C4-2B (cell line): Measurements from ENCODE around the gene FOXD4L6.
"Not testable (repeated sequence)": the region's sequence is repeated elsewhere in the genome, so short reads cannot be mapped to it uniquely, and the experiment has no call there.

Source experiments
- H3K27ac ChIP-seq: fragments of 450-650 bp; 2 replicates; pipeline ENCODE4 v1.5.1; 2017

Gene FOXD4L6

DNA sequence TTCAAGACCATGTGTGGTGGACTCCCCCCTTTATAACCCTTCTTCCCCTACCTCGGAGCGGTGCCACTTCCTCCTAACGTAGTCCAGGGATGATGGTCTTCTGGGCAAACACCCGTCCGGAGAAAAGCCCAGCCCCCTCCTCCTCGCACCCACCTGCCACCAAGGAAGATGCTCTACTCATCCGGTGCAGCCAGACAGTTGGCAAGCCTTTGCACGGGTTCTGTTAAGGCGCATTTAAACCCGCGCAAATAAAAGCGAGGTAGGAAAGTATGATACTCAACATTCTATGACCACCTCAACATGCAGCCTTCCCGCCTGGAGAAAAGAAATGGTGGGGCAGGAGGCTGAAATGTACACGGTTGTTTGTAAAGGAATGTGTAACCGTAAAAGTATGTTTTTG is at the start of gene FOXD4L6:
Gene FOXD4L6, minus strand, starts transcription at position 101 of the 400 bp plus-strand sequence. CDS start 298 bp downstream, outside the sequence.
- not testable (repeated sequence) for H3K27ac ChIP-seq

DNA sequence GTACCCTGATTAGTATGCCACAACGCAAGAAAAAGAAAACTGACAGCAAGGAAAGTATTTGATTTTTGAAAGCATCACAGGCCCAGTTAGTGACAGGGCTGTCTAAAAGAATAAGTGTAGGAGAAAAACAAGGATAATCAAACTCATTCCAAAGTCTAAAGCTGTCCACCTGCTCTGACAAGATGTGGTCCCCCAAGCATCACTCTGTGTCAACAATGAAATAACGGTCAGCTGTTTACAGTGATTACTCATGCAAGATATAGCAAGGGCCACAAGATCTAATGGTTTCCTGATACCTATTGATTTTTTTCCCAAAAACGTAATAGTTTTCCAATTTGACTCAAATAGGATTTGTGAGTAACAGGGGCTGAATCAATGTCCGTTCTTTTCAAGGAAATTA is 46.5 kb upstream of the FOXD4L6 start:
- H3K27ac ChIP-seq = not testable (repeated sequence)

DNA sequence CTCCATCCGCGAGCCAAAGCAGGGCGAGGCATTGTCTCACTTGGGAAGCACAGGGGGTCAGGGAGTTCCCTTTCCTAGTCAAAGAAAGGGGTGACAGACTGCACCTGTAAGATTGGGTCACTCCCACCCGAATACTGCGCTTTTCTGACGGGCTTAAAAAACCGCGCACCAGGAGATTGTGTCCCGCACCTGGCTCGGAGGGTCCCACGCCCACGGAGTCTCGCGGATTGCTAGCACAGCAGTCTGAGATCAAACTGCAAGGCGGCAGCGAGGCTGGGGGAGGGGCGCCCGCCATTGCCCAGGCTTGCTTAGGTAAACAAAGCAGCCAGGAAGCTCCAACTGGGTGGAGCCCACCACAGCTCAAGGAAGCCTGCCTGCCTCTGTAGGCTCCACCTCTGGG is 21.6 kb upstream of the FOXD4L6 start:
- H3K27ac ChIP-seq = not testable (repeated sequence)

DNA sequence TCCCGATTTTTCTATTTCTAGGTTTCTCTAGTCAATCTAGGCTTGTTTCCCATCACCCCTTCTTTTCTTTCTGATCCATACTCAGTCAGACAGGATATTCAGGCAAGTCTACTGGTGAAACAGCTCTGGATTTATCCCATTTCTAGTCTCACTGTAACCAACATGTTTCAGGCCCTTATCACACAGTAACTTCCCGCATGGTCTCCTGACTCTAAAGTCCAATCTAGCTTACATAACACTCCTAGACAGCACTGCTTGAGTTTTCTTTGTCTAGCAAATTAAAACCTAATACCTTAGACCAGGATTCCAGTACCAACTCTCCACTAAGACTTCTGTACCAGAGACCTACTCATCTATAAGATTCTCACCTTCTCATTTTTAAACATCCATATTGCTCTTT is 13.4 kb upstream of the FOXD4L6 start:
- H3K27ac ChIP-seq = not testable (repeated sequence)

DNA sequence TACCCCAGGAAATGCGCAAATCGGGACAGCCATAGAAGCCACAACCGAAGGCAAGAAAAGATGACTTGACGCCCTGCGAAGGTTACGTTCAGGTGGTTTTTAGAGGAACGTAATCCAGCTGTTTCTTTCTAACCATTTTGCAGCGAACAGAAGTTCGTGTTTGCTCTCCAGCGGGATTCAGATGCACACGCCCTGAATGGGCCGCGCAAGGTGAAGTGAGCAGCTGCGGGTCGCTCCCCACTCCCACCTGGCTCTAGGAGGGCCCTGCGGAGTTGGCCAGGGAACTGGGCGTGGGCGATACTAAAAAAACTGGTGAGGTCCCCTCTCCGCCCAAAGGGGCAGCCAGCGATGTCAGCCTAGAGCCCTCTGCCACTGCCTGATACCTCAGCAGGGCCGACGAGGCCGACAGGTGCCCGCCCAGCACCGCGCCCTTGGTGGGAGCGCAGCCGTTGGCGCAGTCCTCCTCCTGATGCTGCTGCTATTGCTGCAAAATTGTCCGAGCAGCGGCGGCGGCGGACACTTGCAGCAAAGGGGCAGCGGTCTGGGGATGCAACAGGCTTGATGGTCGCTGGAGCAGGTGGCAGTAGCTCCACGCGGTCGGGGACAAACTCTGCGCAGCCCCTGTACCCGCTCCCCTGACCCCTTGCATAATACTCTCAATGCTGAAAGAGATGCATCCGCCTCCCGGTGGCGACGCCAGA is 1.6 kb downstream of the FOXD4L6 start:
- H3K27ac ChIP-seq = not testable (repeated sequence)

DNA sequence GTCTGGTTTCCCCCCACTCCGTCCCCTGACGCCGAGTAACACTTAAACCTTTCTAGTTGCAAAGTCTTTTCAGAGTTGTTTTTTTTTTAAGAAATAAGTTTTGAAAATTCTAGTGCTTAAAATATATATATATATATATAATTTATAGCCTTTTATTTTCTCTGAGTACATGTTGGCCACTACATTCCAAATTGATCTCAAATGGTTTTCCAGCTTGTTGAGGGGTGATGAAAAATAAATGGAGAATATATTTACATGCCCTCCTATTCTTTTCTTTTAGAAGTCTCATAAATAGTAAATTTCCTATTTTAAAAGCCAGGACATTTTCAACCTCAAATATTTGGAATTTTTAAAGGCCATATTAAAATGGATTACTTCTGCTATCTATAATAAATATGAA is 2.5 kb downstream of the FOXD4L6 start:
- not testable (repeated sequence) for H3K27ac ChIP-seq

DNA sequence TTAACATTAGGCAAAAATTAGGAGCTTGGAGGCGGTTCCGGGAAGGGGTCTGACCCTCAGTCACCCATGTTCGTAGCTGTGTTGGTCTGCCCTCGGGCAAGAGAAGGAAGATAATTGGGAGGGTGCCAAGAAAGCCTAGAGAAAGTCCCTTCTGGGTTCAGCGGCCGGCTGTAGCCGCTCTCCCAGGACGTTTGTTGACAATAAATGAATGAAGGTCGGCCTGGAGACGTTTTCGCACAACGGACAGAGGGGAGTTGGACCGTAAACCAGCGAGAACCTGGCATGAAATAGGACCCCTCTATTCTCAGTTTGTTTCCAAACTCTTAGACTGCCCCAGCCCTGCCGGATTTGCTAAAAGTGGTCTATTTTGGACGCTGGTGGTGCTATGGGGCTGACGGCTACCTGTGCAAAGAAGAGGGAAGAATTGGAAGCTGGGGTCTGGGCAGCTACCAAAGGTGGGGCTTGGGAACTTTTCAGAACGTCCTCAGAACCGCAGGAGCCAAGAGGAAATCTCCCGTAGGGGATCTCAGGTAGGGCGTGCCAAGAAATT is 3.3 kb downstream of the FOXD4L6 start:
- H3K27ac ChIP-seq = not testable (repeated sequence)

DNA sequence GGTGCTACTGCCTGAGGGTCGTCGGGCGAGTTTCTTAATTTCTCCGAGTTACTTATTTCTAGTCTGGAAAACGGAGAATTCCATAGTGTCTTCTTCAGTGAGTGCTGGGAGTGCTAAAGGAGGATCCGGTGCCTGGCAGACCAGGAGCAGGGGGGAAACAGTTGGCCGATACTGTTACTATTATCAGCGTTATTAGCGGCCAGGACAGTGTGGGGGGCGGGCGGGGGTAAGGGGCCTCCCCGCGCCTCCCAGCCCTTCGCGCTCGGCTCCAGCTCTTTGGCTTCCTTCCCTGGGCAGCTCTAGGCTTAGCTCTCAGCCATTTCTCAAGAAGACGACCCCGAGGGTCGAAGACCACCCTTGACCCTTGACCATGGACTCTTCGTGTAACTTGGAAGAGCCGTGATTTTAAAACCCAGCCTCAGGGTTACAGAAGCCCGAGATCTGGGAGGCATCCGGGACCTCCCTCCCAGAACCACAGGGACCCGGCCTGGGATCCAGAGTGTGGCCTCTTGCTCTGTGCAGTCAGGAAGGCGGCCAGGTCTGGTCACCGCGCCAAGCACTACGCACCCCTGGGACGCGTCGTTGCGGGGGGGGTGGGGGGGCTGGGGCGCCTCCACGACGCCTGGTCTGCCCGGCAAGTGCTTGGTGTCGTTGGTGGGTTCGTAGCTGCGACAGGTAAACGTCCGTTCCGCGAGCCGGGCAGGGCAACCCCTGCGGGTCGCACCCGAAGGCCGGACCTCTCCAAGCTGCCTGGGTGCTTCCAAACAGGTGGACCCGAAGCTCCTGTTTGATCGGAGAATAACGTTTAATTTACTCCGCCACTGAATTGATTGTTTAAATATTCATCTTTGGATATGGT is 4.0 kb downstream of the FOXD4L6 start:
- not testable (repeated sequence) for H3K27ac ChIP-seq

DNA sequence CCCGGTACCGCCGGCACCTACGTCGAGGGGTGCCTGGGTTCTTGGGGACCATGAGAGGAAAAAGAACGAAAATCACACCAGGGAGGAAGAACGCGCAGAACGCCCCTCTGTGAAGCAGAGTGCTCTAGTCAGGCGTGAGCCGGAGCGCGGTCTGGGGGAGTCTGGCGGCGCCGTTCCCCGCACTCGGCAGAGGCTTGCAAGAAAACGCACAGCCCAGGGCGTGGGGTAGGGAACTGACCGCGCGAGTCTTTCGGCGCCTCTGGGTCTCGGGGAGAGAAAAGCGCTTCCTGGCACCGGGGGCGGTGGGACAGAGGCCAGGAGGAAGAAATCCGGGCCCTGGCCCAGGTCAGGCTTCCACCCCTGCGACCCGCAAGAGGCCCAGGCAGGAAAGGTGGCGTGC is 4.7 kb downstream of the FOXD4L6 start:
- not testable (repeated sequence) for H3K27ac ChIP-seq

DNA sequence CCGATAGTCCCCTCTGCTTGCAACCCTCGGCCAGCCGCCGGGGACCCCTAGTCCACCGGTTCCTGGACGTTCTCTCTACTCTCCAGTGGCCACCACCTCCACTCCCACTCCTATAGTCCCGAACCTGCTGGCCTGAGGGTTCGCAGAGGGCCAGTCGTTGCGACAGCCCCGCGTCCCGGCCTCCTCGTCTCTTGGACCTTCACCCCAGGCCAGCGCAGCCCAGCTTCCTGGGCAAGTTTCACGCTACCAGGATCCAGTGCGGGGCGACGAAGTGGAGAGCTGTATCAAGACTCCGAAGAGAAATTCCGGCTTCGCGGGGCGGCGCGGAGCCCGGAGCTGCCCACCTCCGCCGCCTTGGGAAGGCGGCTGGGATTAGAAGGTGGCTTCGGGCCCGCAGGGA is 5.1 kb downstream of the FOXD4L6 start:
- H3K27ac ChIP-seq = not testable (repeated sequence)

DNA sequence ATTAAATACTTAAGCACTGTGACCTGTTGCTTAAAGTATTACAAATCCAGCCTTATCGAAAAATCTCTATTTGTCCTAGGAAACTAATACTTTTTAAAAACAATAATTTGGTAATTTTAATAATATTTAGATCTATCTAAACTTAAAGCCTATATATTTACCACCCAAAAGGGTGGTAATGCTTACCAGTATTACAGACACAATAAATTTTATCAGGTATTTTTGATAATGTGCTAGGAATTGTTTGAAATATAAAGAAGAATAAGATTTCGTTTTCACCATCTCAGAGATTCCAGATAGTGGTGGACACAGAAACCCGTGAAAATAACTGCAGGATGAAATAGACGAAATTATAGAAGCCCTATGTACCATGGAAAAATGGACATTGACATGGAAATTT is 7.8 kb downstream of the FOXD4L6 start:
- not testable (repeated sequence) for H3K27ac ChIP-seq

DNA sequence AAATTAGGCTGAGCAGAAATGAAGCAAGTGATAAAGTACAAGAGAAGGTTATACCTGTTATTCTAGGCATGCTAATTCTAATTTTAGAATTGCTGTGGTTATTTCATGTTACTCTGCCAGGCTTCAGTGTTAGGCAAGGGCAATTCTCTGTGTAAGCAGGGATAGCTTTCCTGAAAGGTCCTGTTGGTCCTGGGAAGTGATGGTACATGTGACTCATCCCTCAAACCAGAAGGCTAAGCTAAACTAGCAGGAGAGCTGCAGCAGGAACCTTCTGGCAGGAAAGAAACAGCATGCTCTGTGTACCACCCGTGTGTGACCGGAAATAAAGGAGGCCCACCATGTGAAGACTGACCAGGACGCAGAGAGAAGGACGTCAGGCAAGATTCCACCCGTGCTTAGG is 8.8 kb downstream of the FOXD4L6 start:
- H3K27ac ChIP-seq = not testable (repeated sequence)

DNA sequence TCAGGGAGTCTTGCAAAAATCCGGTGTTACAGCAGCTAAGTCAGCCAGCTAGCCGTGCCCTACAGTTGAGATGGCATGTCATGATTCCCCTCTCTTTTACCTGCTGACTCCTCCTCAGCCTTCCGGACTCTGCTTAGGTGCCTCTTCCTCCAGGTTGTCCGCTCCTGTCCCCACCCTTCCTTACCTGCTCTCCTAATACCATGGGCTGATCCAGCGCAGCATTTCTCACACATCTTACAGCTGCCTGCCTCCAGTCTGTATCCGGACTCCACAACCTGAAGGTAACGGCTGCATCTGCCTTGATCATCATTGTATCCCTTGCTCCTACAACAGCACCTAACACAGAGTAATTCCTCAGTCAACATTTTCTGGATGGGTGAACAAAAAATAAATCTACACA is 9.2 kb downstream of the FOXD4L6 start:
- not testable (repeated sequence) for H3K27ac ChIP-seq

DNA sequence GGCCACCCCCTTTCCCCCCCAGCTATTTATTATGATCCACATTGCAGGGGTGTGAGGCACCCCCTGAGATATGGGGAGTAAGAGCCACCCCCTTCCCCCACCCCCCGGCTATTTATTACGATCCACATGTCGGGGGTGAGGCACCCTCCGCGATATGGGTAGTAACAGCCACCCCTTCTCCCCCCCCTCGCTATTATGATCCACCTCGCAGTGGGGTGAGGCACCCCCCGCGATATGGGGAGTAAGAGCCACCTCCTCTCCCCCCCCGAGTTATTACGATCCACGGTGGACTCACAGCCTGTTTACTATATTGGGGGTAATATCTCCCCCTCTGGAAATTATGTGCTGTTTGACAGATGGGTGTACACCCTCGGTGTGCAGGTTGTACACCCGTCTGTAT is 15.1 kb downstream of the FOXD4L6 start:
- not testable (repeated sequence) for H3K27ac ChIP-seq

DNA sequence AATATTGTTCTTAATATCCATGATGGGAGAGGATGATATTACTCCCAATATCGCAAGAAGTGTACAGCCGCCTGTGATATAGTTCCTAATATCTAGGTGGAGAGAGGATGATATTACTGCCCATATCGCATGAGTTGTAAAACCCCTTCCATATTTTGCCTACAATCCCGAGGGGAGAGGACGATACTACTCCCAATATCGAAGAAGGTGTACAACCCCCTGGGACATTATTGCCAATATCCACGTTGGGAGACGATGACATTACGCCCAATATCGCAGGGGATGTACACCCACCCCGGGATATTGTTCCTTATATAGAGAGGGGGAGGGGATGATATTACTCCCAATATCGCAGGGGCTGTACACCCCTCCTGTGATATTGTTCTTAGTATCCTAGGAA is 17.1 kb downstream of the FOXD4L6 start:
- H3K27ac ChIP-seq = not testable (repeated sequence)

DNA sequence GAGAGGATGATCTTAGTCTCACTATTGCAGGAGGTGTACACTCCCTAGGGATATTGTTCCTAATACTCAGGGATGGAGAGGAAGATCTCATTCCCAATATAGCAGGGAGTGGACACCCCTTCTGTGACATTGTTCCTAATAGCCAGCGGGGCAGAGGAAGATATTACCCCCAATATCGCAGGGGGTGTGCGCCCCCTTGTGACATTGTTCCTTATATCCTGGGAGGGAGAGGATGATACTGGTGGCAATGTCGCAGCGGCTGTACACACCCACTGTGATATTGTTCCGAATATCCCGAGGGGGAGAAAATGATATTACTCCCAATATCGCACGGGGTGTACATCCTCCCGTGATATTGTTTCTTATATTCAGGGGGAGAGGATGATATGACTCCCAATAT is 17.6 kb downstream of the FOXD4L6 start:
- not testable (repeated sequence) for H3K27ac ChIP-seq

DNA sequence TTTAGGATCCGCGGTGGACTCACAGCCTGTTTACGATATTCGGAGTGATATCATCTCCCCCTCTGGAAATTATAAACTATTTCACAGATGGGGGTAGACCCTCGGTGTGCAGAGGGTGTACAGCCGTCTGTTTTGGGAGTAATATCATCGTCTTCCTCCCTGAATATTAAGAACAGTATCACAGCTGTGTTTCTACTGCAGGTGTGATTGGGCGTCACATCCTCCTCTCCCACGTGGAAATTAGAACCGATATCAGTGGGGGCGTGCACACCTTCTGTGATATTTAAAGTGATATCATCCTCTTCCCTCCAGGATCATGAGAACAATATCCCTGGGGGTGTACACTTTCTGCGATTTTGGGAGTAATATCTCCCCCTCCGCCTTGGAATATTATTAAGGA is 19.2 kb downstream of the FOXD4L6 start:
- H3K27ac ChIP-seq = not testable (repeated sequence)

DNA sequence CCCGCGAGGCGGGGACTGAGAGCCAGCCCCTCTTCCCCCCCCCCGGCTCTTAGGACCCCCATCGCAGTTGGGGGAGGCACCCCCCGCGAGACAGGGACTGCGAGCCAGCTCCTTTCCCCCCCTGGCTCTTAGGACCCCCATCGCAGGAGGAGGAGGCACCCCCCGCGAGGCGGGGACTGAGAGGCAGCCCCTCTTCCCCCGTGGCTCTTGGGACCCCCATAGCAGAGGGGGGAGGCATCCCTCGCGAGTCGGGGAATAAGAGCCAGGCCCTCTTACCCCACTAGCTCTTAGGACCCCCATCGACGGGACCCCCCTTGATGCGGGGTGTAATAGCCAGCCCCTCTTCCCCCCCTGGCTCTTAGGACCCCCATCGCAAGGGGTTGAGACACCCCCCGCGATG is 19.7 kb downstream of the FOXD4L6 start:
- H3K27ac ChIP-seq = not testable (repeated sequence)

DNA sequence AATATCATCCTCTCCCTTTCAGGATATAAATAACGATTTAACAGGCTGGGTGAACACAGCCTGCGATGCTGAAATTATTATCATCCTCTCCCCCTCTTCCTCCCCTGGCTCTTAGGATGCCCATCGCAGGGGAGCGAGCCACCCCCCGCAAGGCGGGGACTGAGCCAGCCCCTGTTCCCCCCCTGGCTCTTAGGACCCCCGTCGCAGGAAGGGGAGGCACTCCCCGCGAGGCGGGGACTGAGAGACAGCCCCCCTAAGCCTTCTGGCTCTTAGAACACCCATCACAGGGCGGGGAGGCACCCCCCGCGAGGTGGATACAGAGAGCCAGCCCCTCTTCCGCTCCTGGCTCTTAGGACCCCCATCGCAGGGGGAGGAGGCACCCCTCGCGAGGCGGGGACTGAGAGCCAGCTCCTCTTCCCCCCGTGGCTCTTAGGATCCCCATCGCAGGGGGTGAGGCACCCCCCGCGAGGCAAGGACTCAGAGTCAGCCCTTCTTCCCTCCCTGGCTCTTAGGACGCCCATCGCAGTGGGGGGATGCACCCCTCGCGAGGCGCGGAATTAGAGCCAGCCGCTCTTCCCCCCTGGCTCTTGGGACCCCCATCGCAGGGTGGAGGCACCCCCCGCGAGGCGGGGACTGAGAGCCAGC is 21.9 kb downstream of the FOXD4L6 start:
- H3K27ac ChIP-seq = not testable (repeated sequence)

DNA sequence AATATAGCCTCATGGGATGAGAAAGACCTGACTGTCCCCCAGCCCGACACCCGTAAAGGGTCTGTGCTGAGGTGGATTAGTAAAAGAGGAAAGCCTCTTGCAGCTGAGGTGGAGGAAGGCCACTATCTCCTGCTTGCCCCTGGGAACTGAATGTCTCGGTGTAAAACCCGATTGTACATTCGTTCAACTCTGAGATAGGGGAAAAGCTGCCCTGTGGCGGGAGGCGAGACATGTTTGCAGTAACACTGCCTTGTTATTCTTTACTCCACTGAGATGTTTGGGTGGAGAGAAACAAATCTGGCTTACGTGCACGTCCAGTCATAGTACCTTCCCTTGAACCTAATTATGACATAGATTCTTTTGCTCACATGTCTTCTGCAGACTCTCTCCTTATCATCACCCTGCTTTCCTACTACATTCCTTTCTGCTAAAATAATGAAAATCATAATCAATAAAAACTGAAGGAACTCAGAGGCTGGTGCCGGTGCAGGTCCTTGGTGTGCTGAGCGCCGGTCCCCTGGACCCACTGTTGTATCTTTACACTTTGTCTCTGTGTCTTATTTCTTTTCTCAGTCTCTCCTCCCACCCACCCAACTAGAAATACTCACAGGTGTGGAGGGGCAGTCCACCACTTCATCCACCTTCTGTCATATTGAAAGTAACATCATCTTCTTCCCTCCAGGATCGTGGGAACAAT is 22.8 kb downstream of the FOXD4L6 start:
- not testable (repeated sequence) for H3K27ac ChIP-seq

DNA sequence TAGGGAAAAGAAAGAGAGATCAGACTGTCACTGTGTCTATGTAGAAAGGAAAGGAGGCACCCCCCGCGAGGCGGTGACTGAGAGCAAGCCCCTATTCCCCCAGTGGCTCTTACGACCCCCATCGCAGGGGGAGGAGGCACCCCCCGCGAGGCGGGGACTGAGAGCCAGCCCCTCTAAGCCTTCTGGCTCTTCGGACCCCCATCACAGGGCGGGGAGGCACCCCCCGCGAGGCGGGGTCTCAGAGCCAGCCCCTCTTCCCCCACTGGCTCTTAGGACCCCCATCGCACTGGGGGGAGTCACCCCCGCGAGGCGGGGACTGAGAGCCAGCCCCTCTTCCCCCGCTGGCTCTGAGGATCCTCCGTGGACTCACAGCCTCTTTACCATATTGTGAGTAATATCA is 23.9 kb downstream of the FOXD4L6 start:
- H3K27ac ChIP-seq = not testable (repeated sequence)

DNA sequence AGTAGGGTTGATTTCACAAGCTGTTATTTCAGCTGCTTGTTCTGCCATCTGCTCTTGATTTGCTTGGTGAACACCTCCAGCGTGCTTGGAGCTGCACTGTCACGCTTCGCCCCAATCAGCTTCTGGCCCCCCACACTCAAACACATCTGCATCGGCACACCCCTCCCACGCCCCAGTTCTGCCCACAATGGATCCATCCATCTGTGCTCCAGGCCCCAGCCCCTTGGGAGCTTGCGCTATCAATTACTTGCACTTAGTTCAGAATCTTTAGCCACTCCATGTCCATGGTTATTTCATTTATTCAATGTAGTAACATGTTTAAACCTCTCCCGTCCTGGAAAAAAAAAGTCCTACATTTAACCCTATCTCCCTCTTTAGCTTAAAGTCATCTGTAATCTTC is 28.0 kb downstream of the FOXD4L6 start:
- not testable (repeated sequence) for H3K27ac ChIP-seq
